Measurements from ENCODE around the gene MAPK13.

MAPK13 gene

DNA sequence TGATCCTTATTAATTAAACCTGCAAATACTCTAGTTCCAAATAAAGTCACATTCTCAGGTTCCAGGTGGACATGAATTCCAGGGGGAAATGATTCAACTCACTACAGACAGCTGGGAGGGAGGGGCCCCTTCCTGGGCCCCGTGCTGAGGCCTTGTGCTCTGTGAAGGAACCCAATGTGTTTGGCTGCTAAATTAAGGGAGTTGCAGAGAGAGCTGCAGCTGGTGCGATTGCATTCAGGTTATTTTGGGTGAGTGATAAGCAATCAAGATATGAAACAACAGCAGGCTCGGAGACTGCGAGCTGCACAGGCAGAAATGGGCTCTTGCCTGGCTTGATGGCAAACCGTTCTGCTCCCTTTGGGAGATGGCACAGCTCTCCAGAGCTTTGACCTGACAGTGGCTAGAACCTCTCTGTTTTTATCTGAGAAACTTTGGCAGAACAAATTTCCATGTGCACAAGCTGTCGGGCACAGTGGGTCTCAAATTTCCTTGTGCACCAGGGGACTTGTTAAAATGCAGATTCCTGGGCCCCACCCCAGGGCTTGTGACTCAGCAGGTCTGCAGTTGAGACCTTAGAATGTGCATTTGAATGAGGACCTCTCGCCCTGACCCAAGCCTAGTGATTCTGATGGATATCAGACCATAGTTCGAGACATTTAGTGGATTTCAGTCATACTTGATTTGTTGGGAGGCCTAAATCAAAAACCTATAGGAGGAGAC lies 9.8 kb downstream of the MAPK13 start:
- Histone ChIP-seq H3K36me3 (ENCODE audit: control insufficient read depth, insufficient read depth, low read length, severe bottlenecking) (peaks cover 19% of the 10 kb centered on the region), H3K4me1 (ENCODE audit: control insufficient read depth, insufficient read depth, low read length) (peaks cover 16% of the 10 kb centered on the region), H3K4me3 (ENCODE audit: low read length) (no peak overlapping the region), H3K27me3 (replicated peaks; ENCODE audit: control insufficient read depth, insufficient read depth, low read length) (no peaks in the 10 kb centered on the region), H3K9ac (ENCODE audit: low read length) (peak overlapping the region; percentile 34), H3K9me3 (ENCODE audit: control insufficient read depth, low read length) (no peaks in the 10 kb centered on the region)
- no peak for DNase-seq (ENCODE audit: low read depth)

- Histone ChIP-seq H3K27me3 (replicated peaks; ENCODE audit: control insufficient read depth, insufficient read depth, low read length) (no peaks in the 10 kb centered on the region), H3K4me1 (ENCODE audit: control insufficient read depth, insufficient read depth, low read length) (peaks cover 14% of the 10 kb centered on the region), H3K4me3 (ENCODE audit: low read length) (no peak overlapping the region), H3K9me3 (ENCODE audit: control insufficient read depth, low read length) (no peaks in the 10 kb centered on the region), H3K36me3 (ENCODE audit: control insufficient read depth, insufficient read depth, low read length, severe bottlenecking) (peaks cover 14% of the 10 kb centered on the region), H3K9ac (ENCODE audit: low read length) (no peak overlapping the region)
- DNase-seq (ENCODE audit: low read depth), result no peak
These were observed 10.8 kb downstream of the MAPK13 start for GRCh38 chr6:36141091-36141490.

DNA sequence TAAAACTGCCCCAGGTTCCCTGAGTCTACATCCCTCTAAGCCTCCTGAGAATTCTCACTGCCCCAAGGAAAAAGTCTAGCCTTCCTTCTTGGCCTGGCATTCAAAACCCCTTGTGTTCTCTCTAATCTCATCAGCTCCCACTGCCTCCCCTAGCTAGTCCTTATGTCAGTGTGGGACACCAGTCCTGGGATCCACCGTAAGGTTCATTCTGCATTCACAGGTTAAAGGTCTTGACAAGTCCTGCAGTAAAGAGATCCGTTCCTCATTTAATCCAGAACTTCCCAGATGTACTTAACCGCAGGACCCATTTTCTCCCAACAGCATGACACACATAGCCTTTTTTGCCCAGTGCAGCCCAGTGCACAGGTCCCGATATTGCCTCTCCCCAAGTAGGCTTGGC lies 11.6 kb downstream of the MAPK13 start:
- Histone ChIP-seq H3K27me3 (replicated peaks; ENCODE audit: control insufficient read depth, insufficient read depth, low read length) (no peaks in the 10 kb centered on the region), H3K4me3 (ENCODE audit: low read length) (no peak overlapping the region)
- DNase-seq (ENCODE audit: low read depth), result no peak

DNA sequence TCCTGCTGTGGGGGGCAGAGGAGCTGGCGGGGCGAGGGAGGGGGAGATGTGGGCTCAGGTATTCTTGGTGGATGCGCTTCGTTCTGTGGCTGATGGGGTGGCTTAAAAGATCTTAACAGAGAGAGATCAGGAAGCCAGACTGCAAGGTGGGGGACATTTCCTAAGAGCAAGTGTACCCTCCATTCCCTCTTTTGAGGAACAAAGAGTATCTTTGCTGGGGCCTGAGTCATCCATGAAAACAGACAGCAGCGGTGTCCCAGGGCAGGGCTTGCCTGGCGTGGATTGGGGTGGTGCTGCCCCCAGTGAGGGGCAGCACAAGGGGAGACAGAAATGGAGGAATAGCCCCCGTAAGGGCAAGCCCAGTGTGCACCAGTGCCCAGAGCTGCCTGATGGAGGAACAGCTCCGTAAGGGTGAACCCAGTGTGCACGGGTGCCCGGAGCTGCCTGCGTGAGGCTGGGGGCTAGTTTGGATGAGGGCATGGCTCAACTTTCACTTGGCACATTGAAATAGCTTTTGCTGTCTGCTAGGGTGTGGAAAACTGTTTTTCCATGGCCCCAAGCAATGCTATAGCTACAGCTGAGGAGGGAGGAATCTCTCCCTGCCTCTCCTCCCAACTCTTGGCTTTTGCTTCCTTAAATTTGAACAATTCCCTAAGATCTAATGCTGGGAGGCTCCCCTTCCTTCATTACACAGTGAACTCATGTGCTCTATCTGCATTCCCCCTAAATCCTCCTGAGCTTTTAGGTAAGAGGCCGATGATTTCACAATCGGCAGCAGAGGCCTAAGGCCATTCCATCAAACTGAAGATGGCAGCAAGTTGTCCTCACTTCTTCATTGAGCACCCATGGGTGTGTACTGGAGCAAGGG lies 12.9 kb downstream of the MAPK13 start:
- Histone ChIP-seq H3K9ac (ENCODE audit: low read length) (no peak overlapping the region), H3K27me3 (replicated peaks; ENCODE audit: control insufficient read depth, insufficient read depth, low read length) (no peaks in the 10 kb centered on the region), H3K36me3 (ENCODE audit: control insufficient read depth, insufficient read depth, low read length, severe bottlenecking) (peaks cover 7% of the 10 kb centered on the region), H3K4me3 (ENCODE audit: low read length) (no peak overlapping the region), H3K4me1 (ENCODE audit: control insufficient read depth, insufficient read depth, low read length) (peaks cover 14% of the 10 kb centered on the region), H3K9me3 (ENCODE audit: control insufficient read depth, low read length) (no peaks in the 10 kb centered on the region)
- DNase-seq (ENCODE audit: low read depth), result no peak

More for the DNA sequence above, 11.6 kb downstream of the MAPK13 start:
- H3K36me3 ChIP-seq (ENCODE audit: control insufficient read depth, insufficient read depth, low read length, severe bottlenecking), result peaks cover 7% of the 10 kb centered on the region
- H3K4me1 ChIP-seq (ENCODE audit: control insufficient read depth, insufficient read depth, low read length), result peaks cover 14% of the 10 kb centered on the region
- no peaks in the 10 kb centered on the region for H3K9me3 ChIP-seq (ENCODE audit: control insufficient read depth, low read length)
- H3K9ac ChIP-seq (ENCODE audit: low read length), result no peak overlapping the region

DNA sequence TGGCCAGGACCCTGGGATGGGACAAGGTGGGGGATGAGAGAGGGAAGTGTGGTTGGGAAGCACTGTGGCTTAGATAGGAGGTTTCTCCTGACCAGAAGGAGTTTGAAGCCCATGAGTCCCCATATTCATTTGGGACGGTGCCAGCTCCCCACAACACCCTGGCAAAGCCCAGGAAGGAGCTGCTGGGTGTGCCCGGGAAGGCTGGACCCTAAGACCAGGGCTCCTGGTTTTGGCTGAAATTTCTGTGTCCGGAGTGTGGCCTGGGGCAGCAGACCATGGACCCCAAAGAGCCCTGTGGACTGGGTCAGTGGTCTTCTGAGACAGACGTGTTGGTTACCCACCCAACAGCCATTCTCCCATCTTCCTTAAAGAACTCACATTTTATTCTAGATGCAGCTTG lies 15.2 kb downstream of the MAPK13 start:
- Histone ChIP-seq H3K4me3 (ENCODE audit: low read length) (no peak overlapping the region), H3K9me3 (ENCODE audit: control insufficient read depth, low read length) (no peaks in the 10 kb centered on the region), H3K36me3 (ENCODE audit: control insufficient read depth, insufficient read depth, low read length, severe bottlenecking) (no peaks in the 10 kb centered on the region), H3K9ac (ENCODE audit: low read length) (no peak overlapping the region), H3K4me1 (ENCODE audit: control insufficient read depth, insufficient read depth, low read length) (peaks cover 21% of the 10 kb centered on the region), H3K27me3 (replicated peaks; ENCODE audit: control insufficient read depth, insufficient read depth, low read length) (no peaks in the 10 kb centered on the region)
- no peak for DNase-seq (ENCODE audit: low read depth)

- H3K9ac ChIP-seq (ENCODE audit: low read length), result no peak overlapping the region
- H3K4me1 ChIP-seq (ENCODE audit: control insufficient read depth, insufficient read depth, low read length), result peaks cover 28% of the 10 kb centered on the region
- no peaks in the 10 kb centered on the region for H3K27me3 ChIP-seq (replicated peaks; ENCODE audit: control insufficient read depth, insufficient read depth, low read length)
- H3K4me3 ChIP-seq (ENCODE audit: low read length), result no peak overlapping the region
- no peak for DNase-seq (ENCODE audit: low read depth)
- no peaks in the 10 kb centered on the region for H3K9me3 ChIP-seq (ENCODE audit: control insufficient read depth, low read length)
- H3K36me3 ChIP-seq (ENCODE audit: control insufficient read depth, insufficient read depth, low read length, severe bottlenecking), result no peaks in the 10 kb centered on the region
These were observed 17.0 kb downstream of the MAPK13 start for GRCh38 chr6:36147294-36147693.

DNA sequence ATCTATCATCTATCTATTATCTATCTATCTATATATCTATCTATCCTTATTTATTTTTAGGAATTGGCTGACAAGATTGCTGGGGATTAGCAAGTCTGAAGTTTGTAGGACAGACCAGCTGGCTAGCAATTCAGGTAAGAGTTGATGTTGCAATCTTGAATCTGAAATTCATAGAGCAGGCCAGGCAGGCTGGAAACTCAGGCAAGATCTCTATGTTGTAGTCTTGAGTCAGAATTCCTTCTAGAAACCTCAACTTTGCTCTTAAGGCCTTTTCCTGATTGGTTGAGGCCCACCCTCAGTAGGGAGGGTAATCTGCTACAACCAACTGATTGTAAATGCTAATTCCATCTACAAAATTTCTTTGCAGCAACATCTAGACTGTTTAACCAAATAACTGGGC lies 19.2 kb downstream of the MAPK13 start:
- no peaks in the 10 kb centered on the region for H3K9me3 ChIP-seq (ENCODE audit: control insufficient read depth, low read length)
- peak overlapping the region; percentile 53 for H3K4me3 ChIP-seq (ENCODE audit: low read length)
- no peaks in the 10 kb centered on the region for H3K36me3 ChIP-seq (ENCODE audit: control insufficient read depth, insufficient read depth, low read length, severe bottlenecking)
- H3K4me1 ChIP-seq (ENCODE audit: control insufficient read depth, insufficient read depth, low read length), result peaks cover 20% of the 10 kb centered on the region
- H3K9ac ChIP-seq (ENCODE audit: low read length), result peak overlapping the region; percentile 78
- DNase-seq (ENCODE audit: low read depth), result no peak
- no peaks in the 10 kb centered on the region for H3K27me3 ChIP-seq (replicated peaks; ENCODE audit: control insufficient read depth, insufficient read depth, low read length)

DNA sequence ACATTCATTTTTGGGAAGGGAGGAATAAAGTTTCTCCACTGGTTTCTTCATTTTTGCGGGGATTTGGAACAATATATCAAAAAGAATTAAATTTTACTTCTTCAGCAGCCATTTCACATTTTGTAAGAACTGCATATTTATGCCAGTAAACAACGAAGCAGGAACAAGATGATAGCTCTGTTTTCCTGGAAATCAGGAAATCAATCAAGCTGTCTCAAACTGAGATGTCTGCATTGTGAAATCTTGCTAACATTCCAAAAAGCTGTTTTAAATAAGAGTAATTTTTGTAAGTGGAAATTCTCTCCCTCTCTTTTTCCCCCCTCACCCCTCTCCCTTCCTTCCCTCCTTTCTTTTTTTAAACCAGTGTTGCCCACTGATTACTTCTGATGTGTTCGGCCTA lies 20.0 kb downstream of the MAPK13 start:
- H3K36me3 ChIP-seq (ENCODE audit: control insufficient read depth, insufficient read depth, low read length, severe bottlenecking), result no peaks in the 10 kb centered on the region
- peaks cover 20% of the 10 kb centered on the region for H3K4me1 ChIP-seq (ENCODE audit: control insufficient read depth, insufficient read depth, low read length)
- H3K9ac ChIP-seq (ENCODE audit: low read length), result peak overlapping the region; percentile 78
- peak overlapping the region; percentile 53 for H3K4me3 ChIP-seq (ENCODE audit: low read length)
- H3K9me3 ChIP-seq (ENCODE audit: control insufficient read depth, low read length), result no peaks in the 10 kb centered on the region
- DNase-seq (ENCODE audit: low read depth), result peak; percentile 35
- H3K27me3 ChIP-seq (replicated peaks; ENCODE audit: control insufficient read depth, insufficient read depth, low read length), result no peaks in the 10 kb centered on the region

- Histone ChIP-seq H3K4me1 (ENCODE audit: control insufficient read depth, insufficient read depth, low read length) (peaks cover 24% of the 10 kb centered on the region), H3K4me3 (ENCODE audit: low read length) (no peak overlapping the region), H3K9ac (ENCODE audit: low read length) (no peak overlapping the region), H3K27me3 (replicated peaks; ENCODE audit: control insufficient read depth, insufficient read depth, low read length) (no peaks in the 10 kb centered on the region), H3K36me3 (ENCODE audit: control insufficient read depth, insufficient read depth, low read length, severe bottlenecking) (no peaks in the 10 kb centered on the region), H3K9me3 (ENCODE audit: control insufficient read depth, low read length) (peaks cover 9% of the 10 kb centered on the region)
- DNase-seq (ENCODE audit: low read depth), result no peak
These were observed 24.0 kb downstream of the MAPK13 start for GRCh38 chr6:36154286-36154685.

DNA sequence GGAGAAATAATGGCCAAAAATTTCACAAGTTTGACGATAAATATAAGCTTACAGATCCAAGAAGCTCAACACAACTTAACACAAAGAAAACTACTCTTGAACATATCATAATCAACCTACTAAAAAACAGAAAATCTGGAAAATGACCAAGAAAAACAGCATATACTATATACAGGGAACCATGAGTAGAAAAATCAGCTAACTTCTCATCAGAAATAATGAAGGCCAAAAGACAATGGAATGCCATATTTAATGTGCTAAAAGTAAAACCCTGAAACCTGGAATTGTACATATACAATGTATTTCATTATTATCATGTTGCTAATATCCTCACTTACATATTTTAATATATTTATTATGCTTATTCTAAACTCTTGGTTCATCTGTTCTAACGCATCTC lies 25.3 kb downstream of the MAPK13 start:
- no peak overlapping the region for H3K9ac ChIP-seq (ENCODE audit: low read length)
- peaks cover 9% of the 10 kb centered on the region for H3K9me3 ChIP-seq (ENCODE audit: control insufficient read depth, low read length)
- no peaks in the 10 kb centered on the region for H3K36me3 ChIP-seq (ENCODE audit: control insufficient read depth, insufficient read depth, low read length, severe bottlenecking)
- H3K27me3 ChIP-seq (replicated peaks; ENCODE audit: control insufficient read depth, insufficient read depth, low read length), result no peaks in the 10 kb centered on the region
- no peak for DNase-seq (ENCODE audit: low read depth)
- H3K4me3 ChIP-seq (ENCODE audit: low read length), result no peak overlapping the region
- H3K4me1 ChIP-seq (ENCODE audit: control insufficient read depth, insufficient read depth, low read length), result peaks cover 11% of the 10 kb centered on the region

- Histone ChIP-seq H3K4me1 (ENCODE audit: control insufficient read depth, insufficient read depth, low read length) (peaks cover 5% of the 10 kb centered on the region), H3K27me3 (replicated peaks; ENCODE audit: control insufficient read depth, insufficient read depth, low read length) (no peaks in the 10 kb centered on the region)
- DNase-seq (ENCODE audit: low read depth), result no peak
These were observed 29.9 kb downstream of the MAPK13 start for GRCh38 chr6:36160147-36160760.

More at GRCh38 chr6:36160147-36160760, 29.9 kb downstream of the MAPK13 start:
- no peak overlapping the region for H3K9ac ChIP-seq (ENCODE audit: low read length)
- H3K4me3 ChIP-seq (ENCODE audit: low read length), result no peak overlapping the region
- peaks cover 9% of the 10 kb centered on the region for H3K9me3 ChIP-seq (ENCODE audit: control insufficient read depth, low read length)
- H3K36me3 ChIP-seq (ENCODE audit: control insufficient read depth, insufficient read depth, low read length, severe bottlenecking), result no peaks in the 10 kb centered on the region
